Skeletal muscle tissue (tissue), 4 donors: Measurements from ENCODE around the gene FAM151A. TPM values are rescaled to one million over a fixed set of nuclear protein-coding genes. Genes with fewer than 3 reads are reported as not detected.

Experiments
- H3K27ac ChIP-seq: one replicate; pipeline ENCODE4 v1.7.0; 2013; ENCODE audit warnings: mild to moderate bottlenecking, low read depth, low read length, inconsistent platforms
- H3K27me3 ChIP-seq, 3 donors: one replicate each; pipeline ENCODE4 v1.7.0; 2013; ENCODE audit warnings: low read length in 3 of 3; ENCODE audit not compliant: control insufficient read depth in 3 of 3, insufficient read depth in 3 of 3
- H3K36me3 ChIP-seq, 3 donors: one replicate each; pipeline ENCODE4 v1.7.0; 2013; ENCODE audit warnings: low read length in 3 of 3; ENCODE audit not compliant: control insufficient read depth in 3 of 3, insufficient read depth in 3 of 3
- H3K4me1 ChIP-seq, 3 donors: one replicate each; pipeline ENCODE4 v1.7.0; 2013; ENCODE audit warnings: low read length in 3 of 3, mild to moderate bottlenecking in 3 of 3; ENCODE audit not compliant: control insufficient read depth in 3 of 3, insufficient read depth in 3 of 3
- H3K4me3 ChIP-seq, 3 donors: one replicate each; pipeline ENCODE4 v1.7.0; 2013; ENCODE audit warnings: low read length in 3 of 3
- H3K9ac ChIP-seq, 3 donors: one replicate each; pipeline ENCODE4 v1.7.0; 2013; ENCODE audit warnings: low read length in 3 of 3, mild to moderate bottlenecking in 3 of 3, moderate library complexity in 2 of 3, low read depth in 1 of 3
- H3K9me3 ChIP-seq, 3 donors: one replicate each; pipeline ENCODE4 v1.7.0; 2013; ENCODE audit warnings: low read length in 3 of 3; ENCODE audit not compliant: control insufficient read depth in 3 of 3
- total RNA-seq: library from RNA; depleted of rRNA; stranded (reverse); fragments of >200 nt; gene quantifications from one replicate; pipeline ENCODE4 v1.2.3, GENCODE V29; 2014
- donor health status: Osteomylitis.

Gene FAM151A
- total RNA-seq, 1 donor from 2014 or later: not detected

DNA sequence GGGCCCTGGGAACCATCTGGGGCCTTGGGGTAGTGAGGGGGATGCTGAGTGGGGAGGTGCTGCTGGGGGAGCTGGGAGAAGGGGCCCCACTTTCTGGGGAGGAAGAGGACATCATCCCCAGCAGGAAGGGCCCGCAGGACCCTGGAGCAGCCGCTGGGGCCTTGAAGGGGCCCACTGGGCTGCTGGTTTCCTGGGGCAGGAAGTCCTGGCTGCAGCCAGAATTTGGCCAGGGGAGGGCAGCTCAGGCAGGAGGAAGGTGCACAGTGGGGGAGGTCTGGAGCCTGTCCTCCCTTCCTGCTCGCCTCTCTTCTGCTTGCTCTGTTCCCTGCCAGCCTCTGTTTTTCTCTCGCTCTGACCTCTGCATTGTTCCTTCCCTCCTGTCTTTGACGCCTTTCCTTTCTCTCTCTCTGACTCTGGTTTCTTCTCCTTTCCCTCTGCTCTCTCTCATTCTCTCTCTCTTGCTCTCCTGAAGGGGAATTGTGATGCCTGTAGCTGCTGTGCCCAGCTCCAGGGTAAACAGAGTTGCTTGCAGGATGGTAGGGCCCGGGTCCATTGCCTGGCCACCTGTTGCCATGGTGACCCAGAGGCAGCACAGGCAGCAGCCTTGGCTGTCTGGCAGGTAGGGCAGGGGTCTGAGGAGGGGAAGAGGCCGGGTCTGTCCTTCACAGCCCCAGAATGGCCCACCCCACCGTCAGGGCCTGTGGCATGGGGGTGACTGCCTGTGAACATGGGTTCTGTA lies 51.4 kb downstream of the FAM151A start:
- H3K27ac ChIP-seq: no peak overlapping the region

DNA sequence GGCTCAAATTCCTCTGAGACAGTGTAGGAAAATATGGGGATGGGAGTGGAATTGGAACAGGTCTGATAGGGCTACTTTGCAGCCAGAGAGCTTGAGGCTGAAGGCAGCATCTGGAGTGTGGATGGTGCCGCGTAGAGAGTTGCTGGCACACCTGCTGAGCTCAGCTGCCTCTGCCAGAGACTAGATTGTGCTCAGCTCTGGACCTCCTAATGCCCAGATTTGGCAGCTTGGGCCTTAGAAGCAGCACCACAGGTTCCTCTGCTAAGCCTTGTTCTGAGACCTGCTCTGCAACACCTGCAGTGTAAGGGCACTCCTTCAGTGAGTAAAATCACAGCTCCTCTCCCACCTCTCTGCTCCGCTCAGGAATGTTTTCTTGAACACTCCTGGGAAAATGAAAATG lies 52.0 kb downstream of the FAM151A start:
- Histone ChIP-seq H3K4me3 (peak overlapping the region in 1 of 3 donors; percentile 29), H3K9ac (peak overlapping the region in 1 of 3 donors; percentile 66), H3K36me3 (peaks cover 0 to 2% (median 0%) of the 10 kb centered on the region in 3 donors), H3K9me3 (no peaks in the 10 kb centered on the region), H3K4me1 (peaks cover 26 to 69% (median 66%) of the 10 kb centered on the region in 3 donors), H3K27ac (no peak overlapping the region), H3K27me3 (no peaks in the 10 kb centered on the region)

More for the DNA sequence above, 51.4 kb downstream of the FAM151A start:
- Histone ChIP-seq H3K4me1 (peaks cover 26 to 75% (median 66%) of the 10 kb centered on the region in 3 donors), H3K36me3 (peaks cover 0 to 2% (median 0%) of the 10 kb centered on the region in 3 donors), H3K4me3 (no peak overlapping the region), H3K27me3 (no peaks in the 10 kb centered on the region), H3K9ac (peak overlapping the region in 2 of 3 donors; percentile 5 to 66), H3K9me3 (no peaks in the 10 kb centered on the region)

DNA sequence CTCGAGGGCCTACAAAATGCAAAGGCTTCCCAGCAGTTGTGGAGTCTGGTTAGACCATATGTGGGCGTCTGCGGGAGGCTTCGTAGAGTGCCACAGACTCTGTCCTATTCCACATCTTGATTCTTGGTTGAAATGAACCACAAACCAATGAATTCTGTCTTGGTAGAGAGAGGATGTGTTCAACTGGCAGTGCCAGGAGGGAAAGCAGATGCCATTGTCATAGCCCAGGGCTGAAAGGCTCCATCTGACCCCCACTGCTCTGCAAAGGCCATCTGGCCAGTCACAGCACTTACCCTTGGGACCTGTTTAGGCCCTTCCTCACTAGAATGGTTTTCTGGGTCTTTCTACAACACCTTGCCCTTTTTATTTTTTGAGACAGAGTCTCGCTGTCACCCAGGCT lies 53.2 kb downstream of the FAM151A start:
- no peak overlapping the region for H3K27ac ChIP-seq
- H3K4me3 ChIP-seq: no peak overlapping the region
- H3K4me1 ChIP-seq: peaks cover 17 to 60% (median 55%) of the 10 kb centered on the region in 3 donors
- peak overlapping the region in 1 of 3 donors; percentile 33 for H3K9ac ChIP-seq
- no peaks in the 10 kb centered on the region for H3K27me3 ChIP-seq
- H3K9me3 ChIP-seq: no peaks in the 10 kb centered on the region
- H3K36me3 ChIP-seq: peaks cover 0 to 4% (median 0%) of the 10 kb centered on the region in 3 donors

- peak overlapping the region in 1 of 3 donors; percentile 73 for H3K9ac ChIP-seq
- H3K27me3 ChIP-seq: no peaks in the 10 kb centered on the region
- peaks cover 0 to 4% (median 0%) of the 10 kb centered on the region in 3 donors for H3K36me3 ChIP-seq
- peaks cover 13 to 56% (median 48%) of the 10 kb centered on the region in 3 donors for H3K4me1 ChIP-seq
- H3K27ac ChIP-seq: no peak overlapping the region
- H3K4me3 ChIP-seq: no peak overlapping the region
- H3K9me3 ChIP-seq: no peaks in the 10 kb centered on the region
Measured at GRCh38 chr1:54569339-54569738, 54.0 kb downstream of the FAM151A start.

DNA sequence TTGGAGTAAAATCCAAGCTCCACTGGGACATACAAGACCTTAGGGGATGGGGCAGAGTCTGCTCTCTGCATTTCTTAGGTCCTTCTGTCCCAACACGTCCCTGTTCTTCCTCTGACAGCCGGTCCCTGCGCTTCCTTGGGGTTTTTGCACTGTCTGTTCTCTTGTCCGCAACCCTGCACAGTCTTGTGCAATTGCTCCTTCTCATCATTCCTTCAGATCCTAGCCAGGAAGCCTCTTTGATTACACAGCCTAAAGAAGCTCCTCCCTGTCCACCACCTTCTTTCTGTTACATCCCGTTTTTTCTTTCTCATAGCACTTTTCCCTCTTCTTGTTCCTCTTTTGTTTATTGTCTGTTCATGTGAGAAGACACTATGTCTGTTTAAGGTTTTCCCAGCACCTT lies 55.4 kb downstream of the FAM151A start:
- peak overlapping the region in 1 of 3 donors; percentile 74 for H3K9ac ChIP-seq
- no peak overlapping the region for H3K4me3 ChIP-seq
- no peaks in the 10 kb centered on the region for H3K9me3 ChIP-seq
- no peak overlapping the region for H3K27ac ChIP-seq
- H3K4me1 ChIP-seq: peaks cover 13 to 60% (median 46%) of the 10 kb centered on the region in 3 donors
- H3K27me3 ChIP-seq: no peaks in the 10 kb centered on the region
- peaks cover 0 to 3% (median 0%) of the 10 kb centered on the region in 3 donors for H3K36me3 ChIP-seq

DNA sequence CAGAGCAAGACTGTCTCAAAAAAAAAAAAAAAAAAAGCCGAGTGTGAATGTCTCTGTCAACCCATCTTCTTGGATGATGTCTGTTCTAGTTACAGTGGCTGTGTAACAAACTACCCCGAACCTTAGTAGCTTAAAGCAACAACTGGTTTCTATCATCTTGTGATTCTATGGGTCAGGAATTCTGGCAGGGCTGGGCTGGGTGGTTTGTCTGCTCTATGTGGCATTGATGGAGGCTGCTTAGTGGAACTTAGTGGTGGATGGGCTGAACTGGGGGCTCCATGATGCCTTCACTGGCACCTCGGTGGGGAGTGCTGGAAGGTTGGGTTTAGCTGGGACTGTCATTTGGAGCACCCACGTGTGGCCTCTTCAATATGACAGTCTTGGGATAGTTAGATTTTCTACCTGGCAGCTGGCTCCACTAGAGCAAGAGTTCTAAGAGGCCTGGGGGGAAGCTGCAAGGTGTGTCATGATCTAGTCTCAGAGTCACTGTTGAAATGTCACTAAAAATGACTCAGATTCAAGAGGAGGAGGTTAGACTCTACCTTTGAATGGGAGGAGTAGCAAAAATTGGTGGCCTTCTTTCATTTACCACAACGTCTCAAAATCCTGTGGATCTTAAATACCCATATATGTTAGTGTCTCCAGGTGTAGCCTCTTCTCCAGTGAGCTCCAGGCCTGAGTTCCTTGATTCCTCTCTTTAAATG lies 56.7 kb downstream of the FAM151A start:
- H3K9me3 ChIP-seq: no peaks in the 10 kb centered on the region
- peaks cover 6 to 46% (median 32%) of the 10 kb centered on the region in 3 donors for H3K4me1 ChIP-seq
- peaks cover 0 to 2% (median 0%) of the 10 kb centered on the region in 3 donors for H3K36me3 ChIP-seq
- no peak overlapping the region for H3K27ac ChIP-seq
- no peak overlapping the region for H3K9ac ChIP-seq
- no peak overlapping the region for H3K4me3 ChIP-seq
- H3K27me3 ChIP-seq: no peaks in the 10 kb centered on the region

GRCh38 chr1:54565113-54565501 lies 58.2 kb downstream of the FAM151A start:
- peaks cover 0 to 2% (median 0%) of the 10 kb centered on the region in 3 donors for H3K36me3 ChIP-seq
- H3K27me3 ChIP-seq: no peaks in the 10 kb centered on the region
- no peak overlapping the region for H3K4me3 ChIP-seq
- no peaks in the 10 kb centered on the region for H3K9me3 ChIP-seq
- H3K9ac ChIP-seq: peak overlapping the region in 1 of 3 donors; percentile 8
- no peak overlapping the region for H3K27ac ChIP-seq
- peaks cover 5 to 38% (median 26%) of the 10 kb centered on the region in 3 donors for H3K4me1 ChIP-seq

- Histone ChIP-seq H3K4me3 (no peak overlapping the region), H3K9me3 (no peaks in the 10 kb centered on the region), H3K27me3 (no peaks in the 10 kb centered on the region), H3K4me1 (peaks cover 10 to 38% (median 27%) of the 10 kb centered on the region in 3 donors), H3K36me3 (peaks cover 0 to 2% (median 0%) of the 10 kb centered on the region in 3 donors), H3K27ac (no peak overlapping the region), H3K9ac (no peak overlapping the region)
Measured at GRCh38 chr1:54564312-54565112, 58.8 kb downstream of the FAM151A start.

GRCh38 chr1:54559771-54560231 lies 63.5 kb downstream of the FAM151A start:
- Histone ChIP-seq H3K9ac (peak overlapping the region in 2 of 3 donors; percentile 17 to 68), H3K4me3 (no peak overlapping the region), H3K9me3 (no peaks in the 10 kb centered on the region), H3K4me1 (peaks cover 23 to 39% (median 35%) of the 10 kb centered on the region in 3 donors), H3K36me3 (no peaks in the 10 kb centered on the region), H3K27me3 (no peaks in the 10 kb centered on the region), H3K27ac (peak overlapping the region; percentile 73)
